HEK293 (cell line): ENCODE results near the gene TPGS1.
A peak's percentile ranks its signal among the peaks of the same experiment; 100 is the strongest.

Source experiments
- CTCF ChIA-PET: fragments of 350-600 bp; formaldehyde crosslinking; extraction: SDS; loops from one replicate; lab custom pipeline; 2021; ENCODE audit warnings: antibody characterized with exemption; lab: Yijun Ruan, JAX
- POLR2A ChIA-PET: fragments of 300-600 bp; formaldehyde crosslinking; extraction: SDS; loops from one replicate; lab custom pipeline; 2020; ENCODE audit warnings: antibody characterized with exemption, inconsistent platforms; lab: Yijun Ruan, JAX
- H3K27ac ChIP-seq: fragments of 200-500 bp; sonication (Bioruptor generic); 2 replicates; pipeline ENCODE4 v1.5.1; 2014; ENCODE audit warnings: low read depth, low read length, control low read depth, inconsistent platforms; ENCODE audit errors: extremely low read depth
- H3K36me3 ChIP-seq, 2 experiments: fragments of 200-500 bp in 1 of 2; sonication (Bioruptor generic) in 1 of 2; 1 replicate in 1 of 2; 2 replicates in 1 of 2; pipeline ENCODE4 v1.5.1; 2014 to 2017; ENCODE audit warnings: inconsistent platforms in 2 of 2, low read length in 2 of 2; ENCODE audit not compliant: control insufficient read depth in 2 of 2, insufficient read depth in 1 of 2
- H3K4me1 ChIP-seq: fragments of 200-500 bp; sonication (Bioruptor generic); 2 replicates; pipeline ENCODE4 v1.5.1; 2014; ENCODE audit warnings: mild to moderate bottlenecking, low read length, inconsistent platforms; ENCODE audit not compliant: control insufficient read depth, insufficient read depth
- H3K4me3 ChIP-seq: 2 replicates; pipeline ENCODE4 v1.5.1; 2011; ENCODE audit warnings: low read depth, mild to moderate bottlenecking, control low read depth, low read length, moderate library complexity
- H3K9me3 ChIP-seq: fragments of 200-500 bp; sonication (Bioruptor generic); 2 replicates; pipeline ENCODE4 v1.5.1; 2014; ENCODE audit warnings: low read depth, low read length, inconsistent platforms; ENCODE audit not compliant: control insufficient read depth, insufficient read depth
- BCL11B ChIP-seq: fragments of 450-650 bp; formaldehyde crosslinking; IDR thresholded peaks from 2 replicates; pipeline ENCODE4 v1.5.1; 2016; ENCODE audit warnings: low read depth, missing biosample characterization, missing genetic modification characterization
- EGR2 ChIP-seq: fragments of 450-650 bp; formaldehyde crosslinking; IDR thresholded peaks from 2 replicates; pipeline ENCODE4 v1.5.1; 2016; ENCODE audit warnings: low read depth, missing biosample characterization, missing genetic modification characterization
- GLIS1 ChIP-seq: fragments of 450-650 bp; formaldehyde crosslinking; IDR thresholded peaks from 2 replicates; pipeline ENCODE4 v1.5.1; 2016; ENCODE audit warnings: missing biosample characterization, missing genetic modification characterization
- HOXC10 ChIP-seq: sonication (generic); formaldehyde crosslinking; IDR thresholded peaks from 2 replicates; pipeline ENCODE4 v1.8.1; 2023; ENCODE audit warnings: mild to moderate bottlenecking, missing genetic modification reagents
- HOXD13 ChIP-seq: sonication (generic); formaldehyde crosslinking; IDR thresholded peaks from 2 replicates; pipeline ENCODE4 v1.8.0; 2022; ENCODE audit warnings: missing genetic modification reagents, borderline replicate concordance
- KLF8 ChIP-seq: fragments of 450-650 bp; formaldehyde crosslinking; IDR thresholded peaks from 2 replicates; pipeline ENCODE4 v1.5.1; 2016; ENCODE audit warnings: missing biosample characterization, missing genetic modification characterization
- OSR2 ChIP-seq: fragments of 450-650 bp; formaldehyde crosslinking; IDR thresholded peaks from 2 replicates; pipeline ENCODE4 v1.5.1; 2016; ENCODE audit warnings: missing biosample characterization, missing genetic modification characterization
- SETDB1 ChIP-seq: IDR thresholded peaks from one replicate; pipeline ENCODE4 v1.6.1; 2017; ENCODE audit warnings: mild to moderate bottlenecking, low read length, moderate library complexity, mixed read lengths; ENCODE audit not compliant: insufficient read length
- SP7 ChIP-seq: fragments of 450-650 bp; formaldehyde crosslinking; IDR thresholded peaks from 2 replicates; pipeline ENCODE4 v1.5.1; 2016; ENCODE audit warnings: missing biosample characterization, missing genetic modification characterization
- TCF7L2 ChIP-seq: IDR thresholded peaks from 2 replicates; pipeline ENCODE4 v1.6.1; 2011; ENCODE audit warnings: low read depth, mild to moderate bottlenecking, inconsistent platforms, low read length, moderate library complexity, borderline replicate concordance
- WT1 ChIP-seq: fragments of 450-650 bp; formaldehyde crosslinking; IDR thresholded peaks from 2 replicates; pipeline ENCODE4 v1.5.1; 2016; ENCODE audit warnings: missing biosample characterization, missing genetic modification characterization
- YY1 ChIP-seq: fragments of 450-650 bp; formaldehyde crosslinking; IDR thresholded peaks from 2 replicates; pipeline ENCODE4 v1.5.1; 2018; ENCODE audit warnings: missing biosample characterization, missing genetic modification characterization
- ZBTB20 ChIP-seq: fragments of 450-650 bp; formaldehyde crosslinking; IDR thresholded peaks from 2 replicates; pipeline ENCODE4 v1.5.1; 2016; ENCODE audit warnings: missing biosample characterization, missing genetic modification characterization
- ZBTB49 ChIP-seq: fragments of 450-650 bp; formaldehyde crosslinking; IDR thresholded peaks from 2 replicates; pipeline ENCODE4 v1.5.1; 2016; ENCODE audit warnings: missing biosample characterization, missing genetic modification characterization, low read depth
- ZEB2 ChIP-seq: fragments of 450-650 bp; formaldehyde crosslinking; IDR thresholded peaks from 2 replicates; pipeline ENCODE4 v1.5.1; 2016; ENCODE audit warnings: missing biosample characterization, missing genetic modification characterization
- ZIC2 ChIP-seq: fragments of 450-650 bp; formaldehyde crosslinking; IDR thresholded peaks from 2 replicates; pipeline ENCODE4 v1.5.1; 2016; ENCODE audit warnings: missing biosample characterization, missing genetic modification characterization
- ZNF223 ChIP-seq: fragments of 450-650 bp; formaldehyde crosslinking; IDR thresholded peaks from 2 replicates; pipeline ENCODE4 v1.5.1; 2016; ENCODE audit warnings: missing biosample characterization, missing genetic modification characterization
- ZNF239 ChIP-seq: fragments of 450-650 bp; formaldehyde crosslinking; IDR thresholded peaks from 2 replicates; pipeline ENCODE4 v1.5.1; 2016; ENCODE audit warnings: missing biosample characterization, missing genetic modification characterization
- ZNF354C ChIP-seq: fragments of 450-650 bp; formaldehyde crosslinking; IDR thresholded peaks from 2 replicates; pipeline ENCODE4 v1.5.1; 2016; ENCODE audit warnings: missing biosample characterization, missing genetic modification characterization, low read depth, borderline replicate concordance
- ZNF366 ChIP-seq: fragments of 450-650 bp; formaldehyde crosslinking; conservative IDR thresholded peaks from 2 replicates; pipeline ENCODE4 v1.5.1; 2016; ENCODE audit warnings: missing biosample characterization, missing genetic modification characterization
- ZNF416 ChIP-seq: fragments of 450-650 bp; formaldehyde crosslinking; IDR thresholded peaks from 2 replicates; pipeline ENCODE4 v1.5.1; 2016; ENCODE audit warnings: missing biosample characterization, missing genetic modification characterization
- ZNF560 ChIP-seq: fragments of 450-650 bp; formaldehyde crosslinking; IDR thresholded peaks from 2 replicates; pipeline ENCODE4 v1.5.1; 2017; ENCODE audit warnings: missing biosample characterization, missing genetic modification characterization, borderline replicate concordance
- ZNF561 ChIP-seq: fragments of 450-650 bp; IDR thresholded peaks from 2 replicates; pipeline ENCODE4 v1.5.1; 2018; ENCODE audit warnings: missing biosample characterization, missing genetic modification characterization, borderline replicate concordance
- ZNF639 ChIP-seq: fragments of 450-650 bp; formaldehyde crosslinking; IDR thresholded peaks from 2 replicates; pipeline ENCODE4 v1.5.1; 2016; ENCODE audit warnings: missing biosample characterization, missing genetic modification characterization
- ZNF660 ChIP-seq: fragments of 450-650 bp; IDR thresholded peaks from 2 replicates; pipeline ENCODE4 v1.5.1; 2018; ENCODE audit warnings: missing biosample characterization, mild to moderate bottlenecking, missing genetic modification characterization
- ZNF707 ChIP-seq: fragments of 450-650 bp; formaldehyde crosslinking; IDR thresholded peaks from 2 replicates; pipeline ENCODE4 v1.5.1; 2016; ENCODE audit warnings: missing biosample characterization, missing genetic modification characterization
- ZSCAN16 ChIP-seq: fragments of 450-650 bp; formaldehyde crosslinking; IDR thresholded peaks from 2 replicates; pipeline ENCODE4 v1.5.1; 2016; ENCODE audit warnings: missing biosample characterization, missing genetic modification characterization
- ZSCAN30 ChIP-seq: fragments of 450-650 bp; IDR thresholded peaks from 2 replicates; pipeline ENCODE4 v1.5.1; 2018; ENCODE audit warnings: missing biosample characterization, mild to moderate bottlenecking, missing genetic modification characterization, moderate library complexity
- TF ChIP-seq, protein P1 (sequence below): fragments of 450-650 bp; formaldehyde crosslinking; IDR thresholded peaks from 2 replicates; pipeline ENCODE4 v1.5.1; 2016; ENCODE audit warnings: missing biosample characterization, missing genetic modification characterization
- TF ChIP-seq, protein P2 (sequence below): fragments of 450-650 bp; formaldehyde crosslinking; IDR thresholded peaks from 2 replicates; pipeline ENCODE4 v1.5.1; 2016; ENCODE audit warnings: missing biosample characterization, missing genetic modification characterization

Gene TPGS1

DNA sequence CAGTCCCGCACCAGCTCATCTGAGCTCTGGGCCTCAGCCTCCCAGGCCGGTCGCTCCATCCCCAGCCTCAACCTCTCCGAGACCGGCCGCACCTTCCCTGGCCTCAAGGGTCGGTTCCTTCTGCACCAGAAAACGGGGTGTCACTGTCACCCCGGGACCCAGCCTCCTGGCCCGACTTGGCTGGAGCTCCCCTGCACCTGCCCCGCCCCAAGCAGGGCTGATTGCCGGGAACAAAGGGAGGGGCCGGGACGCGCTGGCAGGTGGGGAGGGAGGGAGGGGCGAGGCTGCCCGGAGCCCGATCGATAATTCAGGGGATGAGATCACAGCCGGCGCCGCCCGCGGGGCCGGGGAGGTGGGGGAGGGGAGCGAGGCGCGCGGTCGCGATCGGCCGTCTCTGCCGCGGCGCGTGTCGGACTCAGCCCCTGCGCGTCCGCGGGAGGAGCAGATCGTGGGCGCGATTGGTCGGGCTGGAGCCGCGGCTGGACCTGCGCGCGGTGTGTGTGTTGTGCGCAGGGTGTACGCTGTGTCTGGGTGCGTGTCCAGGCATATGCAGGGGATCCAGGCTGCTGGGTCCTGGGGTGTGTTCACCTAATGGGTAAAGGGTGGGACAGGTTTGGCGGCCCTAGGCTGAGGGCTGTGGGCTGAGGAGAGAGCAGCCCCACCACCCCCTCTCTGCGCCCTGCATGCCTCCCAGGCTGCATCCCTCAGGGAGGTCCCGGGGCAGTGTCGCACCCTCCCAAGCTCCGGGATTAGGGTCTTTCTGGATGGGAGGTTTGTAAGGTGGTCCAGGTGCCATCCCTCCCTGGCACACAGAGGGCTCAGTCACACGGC, 45.4 kb upstream of the TPGS1 start:
- peak overlapping the region; percentile 44 for H3K4me3 ChIP-seq
- POLR2A ChIA-PET, result interaction anchor here (0.6 to 1.9 kb wide), 11 partner anchors 16 to 246 kb away, joined by 3 to 17 read pairs (median 3); partner anchors contain the start of genes MIER2 and PALM
- TF ChIP-seq BCL11B (tag by site-specific recombination) (peak; percentile 86; the same call in 1 of the 2 replicates), GLIS1 (tag by site-specific recombination) (peak; percentile 62), ZNF707 (tag by site-specific recombination) (no peak), SETDB1 (no peak), ZNF366 (tag by site-specific recombination) (0 out of 2 replicates have a peak, but pooled peaks have one; percentile 16), ZBTB49 (tag by site-specific recombination) (no peak), SP7 (tag by site-specific recombination) (peak; percentile 59; the same call in 1 of the 2 replicates), ZNF660 (tag by site-specific recombination) (no peak), ZIC2 (tag by site-specific recombination) (peak; percentile 61), ZEB2 (tag by site-specific recombination) (peak; percentile 69; the same call in 1 of the 2 replicates), ZNF560 (tag by site-specific recombination) (no peak), OSR2 (tag by site-specific recombination) (0 out of 2 replicates have a peak, but pooled peaks have one; percentile 21), ZNF416 (tag by site-specific recombination) (no peak), ZNF223 (tag by site-specific recombination) (peak; percentile 77; the same call in 1 of the 2 replicates), EGR2 (tag by site-specific recombination) (0 out of 2 replicates have a peak, but pooled peaks have one; percentile 28), ZSCAN30 (tag by site-specific recombination) (0 out of 2 replicates have a peak, but pooled peaks have one; percentile 31), TCF7L2 (peak; percentile 67; the same call in 1 of the 2 replicates), ZNF354C (no peak), KLF8 (tag by site-specific recombination) (peak; percentile 70; the same call in 1 of the 2 replicates), ZNF239 (tag by site-specific recombination) (peak; percentile 15; the same call in 1 of the 2 replicates), HOXD13 (CRISPR knock-in tag) (no peak), ZNF561 (no peak), YY1 (tag by site-specific recombination) (no peak), ZBTB20 (peak; percentile 71), HOXC10 (CRISPR knock-in tag) (no peak), WT1 (tag by site-specific recombination) (peak; percentile 54; the same call in 1 of the 2 replicates), ZSCAN16 (tag by site-specific recombination) (no peak), ZNF639 (tag by site-specific recombination) (0 out of 2 replicates have a peak, but pooled peaks have one; percentile 20)
- TF ChIP-seq, protein P1, sequence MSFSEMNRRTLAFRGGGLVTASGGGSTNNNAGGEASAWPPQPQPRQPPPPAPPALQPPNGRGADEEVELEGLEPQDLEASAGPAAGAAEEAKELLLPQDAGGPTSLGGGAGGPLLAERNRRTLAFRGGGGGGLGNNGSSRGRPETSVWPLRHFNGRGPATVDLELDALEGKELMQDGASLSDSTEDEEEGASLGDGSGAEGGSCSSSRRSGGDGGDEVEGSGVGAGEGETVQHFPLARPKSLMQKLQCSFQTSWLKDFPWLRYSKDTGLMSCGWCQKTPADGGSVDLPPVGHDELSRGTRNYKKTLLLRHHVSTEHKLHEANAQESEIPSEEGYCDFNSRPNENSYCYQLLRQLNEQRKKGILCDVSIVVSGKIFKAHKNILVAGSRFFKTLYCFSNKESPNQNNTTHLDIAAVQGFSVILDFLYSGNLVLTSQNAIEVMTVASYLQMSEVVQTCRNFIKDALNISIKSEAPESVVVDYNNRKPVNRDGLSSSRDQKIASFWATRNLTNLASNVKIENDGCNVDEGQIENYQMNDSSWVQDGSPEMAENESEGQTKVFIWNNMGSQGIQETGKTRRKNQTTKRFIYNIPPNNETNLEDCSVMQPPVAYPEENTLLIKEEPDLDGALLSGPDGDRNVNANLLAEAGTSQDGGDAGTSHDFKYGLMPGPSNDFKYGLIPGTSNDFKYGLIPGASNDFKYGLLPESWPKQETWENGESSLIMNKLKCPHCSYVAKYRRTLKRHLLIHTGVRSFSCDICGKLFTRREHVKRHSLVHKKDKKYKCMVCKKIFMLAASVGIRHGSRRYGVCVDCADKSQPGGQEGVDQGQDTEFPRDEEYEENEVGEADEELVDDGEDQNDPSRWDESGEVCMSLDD (tag by site-specific recombination), result peak; percentile 95
- TF ChIP-seq, protein P2, sequence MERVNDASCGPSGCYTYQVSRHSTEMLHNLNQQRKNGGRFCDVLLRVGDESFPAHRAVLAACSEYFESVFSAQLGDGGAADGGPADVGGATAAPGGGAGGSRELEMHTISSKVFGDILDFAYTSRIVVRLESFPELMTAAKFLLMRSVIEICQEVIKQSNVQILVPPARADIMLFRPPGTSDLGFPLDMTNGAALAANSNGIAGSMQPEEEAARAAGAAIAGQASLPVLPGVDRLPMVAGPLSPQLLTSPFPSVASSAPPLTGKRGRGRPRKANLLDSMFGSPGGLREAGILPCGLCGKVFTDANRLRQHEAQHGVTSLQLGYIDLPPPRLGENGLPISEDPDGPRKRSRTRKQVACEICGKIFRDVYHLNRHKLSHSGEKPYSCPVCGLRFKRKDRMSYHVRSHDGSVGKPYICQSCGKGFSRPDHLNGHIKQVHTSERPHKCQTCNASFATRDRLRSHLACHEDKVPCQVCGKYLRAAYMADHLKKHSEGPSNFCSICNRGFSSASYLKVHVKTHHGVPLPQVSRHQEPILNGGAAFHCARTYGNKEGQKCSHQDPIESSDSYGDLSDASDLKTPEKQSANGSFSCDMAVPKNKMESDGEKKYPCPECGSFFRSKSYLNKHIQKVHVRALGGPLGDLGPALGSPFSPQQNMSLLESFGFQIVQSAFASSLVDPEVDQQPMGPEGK (tag by site-specific recombination), result peak; percentile 77

More for the DNA sequence above, 45.4 kb upstream of the TPGS1 start:
- H3K4me1 ChIP-seq, result no peaks in the 10 kb centered on the region
- no peaks in the 10 kb centered on the region for H3K36me3 ChIP-seq
- CTCF ChIA-PET, result interaction anchor here (0.6 to 1.8 kb wide), 3 partner anchors 18 to 50 kb away, joined by 3 to 10 read pairs (median 3); no protein-coding TSS in a partner anchor
- H3K27ac ChIP-seq, result peak overlapping the region; percentile 42; the same call in 1 of the 2 replicates
- H3K9me3 ChIP-seq, result no peaks in the 10 kb centered on the region
